ENCODE data around the gene SLC7A6.

SLC7A6 gene

GRCh38 chr16:68234188-68235107 lies 29.9 kb upstream of the SLC7A6 start:
- TF ChIP-seq CTCF (IDR thresholded peaks at IDR 0.05; ENCODE audit: insufficient read depth, low read depth, low read length, missing control alignments): no peak
- peak overlapping the region; percentile 94 for H3K4me3 ChIP-seq (ENCODE audit: low read length)
- DNase-seq (ENCODE audit: low read depth): peak; percentile 93

GRCh38 chr16:68235108-68235886 lies 29.0 kb upstream of the SLC7A6 start:
- DNase-seq (ENCODE audit: low read depth): peak; percentile 82
- peak overlapping the region; percentile 94 for H3K4me3 ChIP-seq (ENCODE audit: low read length)
- TF ChIP-seq CTCF (IDR thresholded peaks at IDR 0.05; ENCODE audit: insufficient read depth, low read depth, low read length, missing control alignments): peak; percentile 30

- peak within 1 kb of the TSS; percentile 94 for H3K4me3 ChIP-seq (ENCODE audit: low read length)
- DNase-seq (ENCODE audit: low read depth): no peak
- no peak for TF ChIP-seq CTCF (IDR thresholded peaks at IDR 0.05; ENCODE audit: insufficient read depth, low read depth, low read length, missing control alignments)
Measured at GRCh38 chr16:68235887-68236136, 28.5 kb upstream of the SLC7A6 start, which contains the start of gene ESRP2. Gene ESRP2 (minus strand): TSS chr16:68236127. CDS start chr16:68236045, 82 bp downstream.

- H3K4me3 ChIP-seq (ENCODE audit: low read length): peak overlapping the region; percentile 94
- peak; percentile 97 for DNase-seq (ENCODE audit: low read depth)
- no peak for TF ChIP-seq CTCF (IDR thresholded peaks at IDR 0.05; ENCODE audit: insufficient read depth, low read depth, low read length, missing control alignments)
Measured at GRCh38 chr16:68236137-68236825, 28.0 kb upstream of the SLC7A6 start.

DNA sequence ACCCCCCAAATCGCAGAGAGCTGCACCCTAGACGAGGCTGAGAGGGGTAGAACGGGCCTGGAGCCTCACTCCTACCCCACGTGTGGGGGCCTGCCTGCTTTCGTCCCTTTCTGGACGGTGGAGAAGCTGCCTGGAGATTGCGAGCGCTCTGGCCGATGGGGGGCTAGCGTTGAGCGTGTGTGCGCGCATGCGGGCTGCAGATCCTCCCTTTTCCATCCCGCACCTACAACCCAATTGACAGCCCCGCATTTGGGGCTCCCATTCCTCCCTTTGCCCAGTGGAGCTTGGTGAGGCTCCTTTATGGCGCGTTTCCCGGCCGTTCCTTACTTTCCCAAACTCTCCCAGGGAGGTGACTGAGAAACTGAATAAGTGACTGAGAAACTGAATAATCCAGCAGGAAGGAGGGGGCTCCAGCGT lies 27.5 kb upstream of the SLC7A6 start:
- no peak for DNase-seq (ENCODE audit: low read depth)
- no peak for TF ChIP-seq CTCF (IDR thresholded peaks at IDR 0.05; ENCODE audit: insufficient read depth, low read depth, low read length, missing control alignments)
- peak overlapping the region; percentile 94 for H3K4me3 ChIP-seq (ENCODE audit: low read length)

DNA sequence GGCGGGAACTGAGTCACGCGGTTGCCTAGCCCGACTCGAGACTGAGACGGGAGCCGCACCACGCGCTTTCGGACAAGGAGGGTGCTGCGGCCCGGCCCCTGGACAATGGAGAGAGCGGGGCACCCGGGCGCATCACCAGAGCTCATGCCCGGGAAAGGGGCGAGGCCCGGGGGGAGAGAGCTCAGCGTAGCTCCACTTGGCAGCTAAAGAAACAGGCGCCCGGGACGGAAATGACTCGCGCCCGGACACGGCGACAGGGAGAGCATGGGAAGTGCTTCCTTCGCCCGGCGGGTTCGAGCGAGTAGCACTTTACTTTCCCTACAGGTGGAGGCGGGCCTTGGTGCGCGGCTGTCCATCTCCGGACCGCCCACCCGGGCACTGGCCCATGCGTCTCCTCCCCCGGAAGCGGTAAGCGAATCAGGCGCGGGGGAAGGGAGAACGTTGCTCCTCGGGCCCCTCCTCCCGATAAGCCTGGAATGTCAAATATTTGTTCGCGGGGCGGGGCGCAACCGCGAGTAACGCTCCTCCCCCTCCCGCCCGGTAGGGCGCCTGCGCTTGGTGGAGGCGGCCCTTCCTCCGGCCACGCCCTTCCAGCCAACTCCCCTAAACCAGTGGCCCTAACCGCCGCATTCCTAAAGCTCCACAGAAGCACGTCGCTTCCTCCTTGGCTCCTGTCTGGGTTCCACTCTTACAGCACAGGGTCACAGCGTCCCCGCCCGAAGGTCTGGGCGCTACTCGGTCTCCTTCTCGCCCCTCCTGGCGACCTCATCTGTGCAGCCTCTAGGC lies 26.9 kb upstream of the SLC7A6 start:
- H3K4me3 ChIP-seq (ENCODE audit: low read length): peak overlapping the region; percentile 94
- peak; percentile 99 for DNase-seq (ENCODE audit: low read depth)
- TF ChIP-seq CTCF (IDR thresholded peaks at IDR 0.05; ENCODE audit: insufficient read depth, low read depth, low read length, missing control alignments): no peak

Data from epithelial cell of esophagus (primary cell).